NCI-H526 (cell line): ENCODE data around the gene AMIGO3.
A peak's percentile ranks its signal among the peaks of the same experiment; 100 is the strongest.
"Not testable (repeated sequence)": the region's sequence is repeated elsewhere in the genome, so short reads cannot be mapped to it uniquely, and the experiment has no call there.

Source experiments
- DNase-seq, 2 experiments: peaks; one replicate each; lab custom pipeline; 2025; lab: John Stamatoyannopoulos, UW

The AMIGO3 gene

DNA sequence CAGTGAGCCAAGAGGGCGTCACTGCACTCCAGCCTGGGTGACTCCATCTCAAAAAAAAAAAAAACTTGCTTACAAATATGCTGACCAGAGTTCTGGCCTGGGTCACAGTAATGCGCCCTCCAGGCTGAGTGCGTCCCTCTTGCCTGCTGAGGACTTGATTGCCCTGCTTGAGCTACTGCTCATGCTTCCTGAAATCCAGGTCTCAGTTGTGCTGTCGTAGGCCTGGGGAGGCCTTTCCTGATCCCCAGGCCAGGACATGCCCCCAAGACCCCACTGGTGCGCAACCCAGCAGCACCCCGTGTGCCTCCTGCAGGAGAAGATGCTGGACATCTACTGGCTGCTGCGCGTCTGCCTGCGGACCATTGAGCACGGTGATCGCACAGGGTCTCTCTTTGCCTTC is 7.3 kb downstream of the AMIGO3 start:
- DNase-seq, result no peak

DNA sequence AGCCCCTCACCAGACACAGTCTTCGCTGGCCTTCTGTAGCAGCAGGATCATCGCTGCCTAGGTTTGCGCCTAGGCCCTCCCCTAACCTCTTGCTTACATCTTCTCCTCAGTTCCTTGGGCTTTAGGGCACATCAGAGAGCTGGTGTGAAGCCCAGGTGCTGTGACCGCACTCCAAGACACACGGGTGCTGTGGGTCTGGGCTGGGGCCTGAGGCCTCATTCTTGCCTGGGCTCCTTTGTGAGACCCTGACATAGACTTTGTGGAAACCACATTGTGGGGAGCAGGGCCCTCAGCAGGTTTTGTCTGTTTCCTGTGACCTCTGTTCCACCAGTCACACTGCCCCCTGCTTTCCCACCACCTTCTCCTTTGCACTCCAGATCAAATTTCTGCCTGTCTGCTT is 8.0 kb downstream of the AMIGO3 start:
- no peak for DNase-seq

DNA sequence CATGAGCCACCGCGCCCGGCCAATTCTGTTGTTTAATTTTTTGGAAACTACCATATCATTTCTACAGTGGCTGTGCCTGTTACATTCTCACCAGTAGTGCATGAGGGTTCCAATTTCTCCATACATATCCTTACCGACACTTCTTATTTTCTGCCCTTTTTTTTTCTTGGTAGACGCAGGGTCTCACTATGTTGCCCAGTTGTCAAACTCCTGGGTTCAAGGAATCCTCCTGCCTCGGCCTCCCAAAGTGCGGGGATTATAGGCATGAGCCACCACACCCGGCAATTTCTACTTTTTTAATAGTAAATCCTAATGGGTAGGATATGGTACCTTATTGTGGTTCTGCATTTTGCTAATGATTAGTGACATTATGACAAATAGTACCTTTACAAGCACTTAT is 9.6 kb downstream of the AMIGO3 start:
- DNase-seq, result no peak

DNA sequence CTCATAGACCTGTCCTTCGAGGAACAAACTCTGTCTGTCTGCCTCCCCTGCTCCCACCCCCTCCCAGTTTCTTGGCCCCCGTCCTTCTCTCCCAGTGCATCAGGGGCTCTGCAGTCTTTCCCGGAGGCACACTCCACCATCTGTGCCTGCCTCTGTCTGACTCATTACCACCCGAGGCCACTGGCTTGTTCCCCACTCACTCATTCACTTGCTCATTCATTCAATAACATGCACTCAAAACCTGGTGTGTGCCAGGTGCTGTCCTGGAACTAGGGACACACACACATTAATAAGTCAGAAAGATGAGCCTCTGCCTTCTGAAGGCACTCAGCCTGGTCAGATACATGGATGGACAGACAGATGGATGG is 12.4 kb downstream of the AMIGO3 start:
- no peak for DNase-seq

DNA sequence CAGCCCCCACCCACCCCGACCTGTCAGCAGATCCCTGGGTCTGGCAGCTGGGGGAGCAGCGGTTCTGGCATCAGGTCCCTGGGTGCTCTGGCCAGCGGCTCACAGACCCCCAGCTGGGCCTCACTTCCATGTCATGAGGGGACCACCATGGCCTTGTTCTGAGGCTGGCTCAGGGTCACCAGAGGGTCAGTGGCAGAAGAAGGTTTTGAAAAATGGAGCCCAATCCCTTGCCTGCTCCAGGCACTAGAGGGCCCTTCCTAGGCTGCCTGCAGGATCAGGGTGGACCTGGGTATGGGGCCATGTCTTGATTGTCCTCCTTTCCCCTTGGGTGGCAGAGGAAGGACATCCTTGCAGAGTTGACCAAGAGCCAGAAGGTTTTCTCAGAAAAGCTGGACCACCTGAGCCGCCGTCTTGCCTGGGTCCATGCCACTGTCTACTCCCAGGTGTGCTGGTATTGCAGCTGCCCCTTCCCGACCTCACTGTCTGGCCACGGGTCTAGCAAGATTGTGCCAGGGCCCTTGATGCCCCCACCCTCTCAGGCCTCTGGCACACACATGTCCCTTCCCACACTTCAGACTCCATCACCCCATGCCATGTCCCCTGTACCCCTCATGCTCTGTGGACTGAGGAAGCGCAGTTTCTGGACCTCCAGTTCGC is 12.9 kb downstream of the AMIGO3 start:
- no peak for DNase-seq

DNA sequence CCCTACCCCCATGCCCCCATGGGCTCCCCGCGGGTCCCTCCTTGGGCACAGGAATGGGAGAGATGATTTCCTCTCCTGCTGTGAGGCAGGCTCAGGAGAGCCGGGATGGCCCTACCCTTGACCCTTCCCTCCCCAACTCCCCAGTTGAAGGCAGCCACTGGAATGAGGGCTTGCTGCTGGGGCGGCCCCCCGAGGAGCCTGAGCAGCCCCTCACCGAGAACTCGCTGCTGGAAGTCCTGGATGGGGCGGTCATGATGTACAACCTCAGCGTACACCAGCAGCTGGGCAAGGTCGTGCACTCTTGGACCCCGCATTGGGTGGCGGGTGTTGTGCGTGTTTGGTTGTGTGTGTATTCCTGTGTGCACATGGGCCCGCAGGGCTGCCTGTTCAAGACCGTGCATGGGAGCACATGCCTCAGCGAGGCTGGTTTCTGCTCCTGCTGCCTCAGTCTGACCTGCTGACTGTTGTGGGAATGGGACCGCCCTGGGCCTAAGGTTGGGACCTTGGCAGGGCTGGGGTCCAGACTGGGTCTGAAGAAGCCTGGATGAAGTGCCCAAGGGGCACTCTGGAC is 14.0 kb downstream of the AMIGO3 start:
- no peak for DNase-seq

DNA sequence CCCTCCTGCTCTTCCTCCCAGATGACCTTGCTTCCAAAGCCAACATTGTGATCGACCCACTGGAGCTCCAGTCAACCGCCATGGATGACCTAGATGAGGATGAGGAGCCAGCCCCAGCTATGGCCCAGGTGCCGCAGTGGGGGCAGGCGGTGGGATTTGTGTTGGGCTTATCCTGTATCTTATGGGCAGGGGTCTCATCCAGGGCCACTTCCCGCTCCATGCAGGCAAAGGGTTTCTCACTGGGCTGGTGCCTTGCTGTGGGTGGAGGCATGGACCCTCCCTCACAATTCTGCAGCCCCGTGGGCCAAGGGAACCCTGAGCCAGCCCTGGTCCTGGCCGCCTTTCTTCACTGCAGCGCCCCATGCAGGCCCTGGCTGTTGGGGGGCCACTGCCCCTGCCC is 14.9 kb downstream of the AMIGO3 start:
- DNase-seq, result no peak

DNA sequence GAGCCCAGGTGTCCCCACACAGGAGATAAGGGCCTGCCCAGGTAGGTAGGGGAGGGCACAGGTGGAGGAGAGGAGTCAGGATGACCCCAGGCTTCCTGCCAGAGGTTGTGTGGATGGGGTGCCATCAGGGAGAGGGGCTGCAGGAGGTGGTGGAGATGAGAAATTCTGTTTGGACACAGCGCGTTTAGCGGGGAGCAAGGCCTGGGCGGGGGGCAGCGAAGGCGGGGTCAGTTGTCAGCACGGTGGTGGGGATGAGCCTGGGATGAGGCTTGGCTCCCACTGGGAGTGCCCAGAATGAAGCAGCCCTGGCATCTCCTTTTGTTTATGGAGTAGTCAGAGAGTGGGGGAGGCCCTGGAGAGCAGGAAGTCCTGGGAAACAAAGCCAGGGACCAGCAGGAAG is 15.5 kb downstream of the AMIGO3 start:
- DNase-seq, result no peak

DNA sequence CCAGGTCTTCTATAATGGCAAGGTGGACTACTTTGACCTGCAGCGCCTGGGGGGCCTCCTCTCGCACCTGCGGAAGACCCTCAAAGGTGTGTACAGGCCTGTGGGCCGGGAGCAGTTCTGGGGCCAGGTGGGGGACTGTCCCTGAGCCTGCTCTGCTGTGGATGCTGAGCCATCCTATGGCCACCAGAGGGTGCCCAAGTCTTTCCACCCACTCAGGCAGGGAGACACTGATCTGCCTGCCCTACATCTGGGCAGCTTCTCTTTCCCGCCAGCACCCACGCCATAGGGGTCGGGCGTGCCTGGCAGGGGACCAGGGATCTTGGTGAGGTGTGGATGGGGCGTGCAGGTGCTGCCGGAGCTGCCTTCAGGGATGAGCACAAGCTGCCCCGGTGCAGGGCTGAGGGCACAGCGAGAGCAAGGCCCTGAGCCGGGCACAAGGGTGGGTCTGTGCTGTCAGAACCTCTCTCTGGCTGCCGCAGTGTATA is 16.0 kb downstream of the AMIGO3 start:
- peak; percentile 22 to 79 for DNase-seq

DNA sequence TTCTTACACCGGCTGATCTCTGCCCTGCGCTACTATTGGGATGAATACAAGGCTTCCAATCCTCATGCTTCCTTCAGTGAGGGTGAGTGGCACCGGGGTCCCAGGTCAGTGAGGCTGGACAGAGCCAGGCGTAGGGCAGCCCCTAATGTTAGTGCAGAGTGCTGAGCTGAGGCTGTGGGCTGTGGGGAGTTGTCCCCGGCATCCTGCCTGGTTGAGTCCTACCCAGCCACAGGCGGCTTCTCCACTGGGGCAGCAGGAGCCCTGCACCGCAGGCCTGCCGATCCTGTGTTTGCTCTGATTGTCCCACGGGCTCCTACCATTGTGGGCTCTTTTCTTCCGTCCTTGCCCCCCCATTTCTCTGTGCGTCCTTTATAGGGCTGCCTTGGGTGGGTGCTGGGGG is 16.8 kb downstream of the AMIGO3 start:
- no peak for DNase-seq

DNA sequence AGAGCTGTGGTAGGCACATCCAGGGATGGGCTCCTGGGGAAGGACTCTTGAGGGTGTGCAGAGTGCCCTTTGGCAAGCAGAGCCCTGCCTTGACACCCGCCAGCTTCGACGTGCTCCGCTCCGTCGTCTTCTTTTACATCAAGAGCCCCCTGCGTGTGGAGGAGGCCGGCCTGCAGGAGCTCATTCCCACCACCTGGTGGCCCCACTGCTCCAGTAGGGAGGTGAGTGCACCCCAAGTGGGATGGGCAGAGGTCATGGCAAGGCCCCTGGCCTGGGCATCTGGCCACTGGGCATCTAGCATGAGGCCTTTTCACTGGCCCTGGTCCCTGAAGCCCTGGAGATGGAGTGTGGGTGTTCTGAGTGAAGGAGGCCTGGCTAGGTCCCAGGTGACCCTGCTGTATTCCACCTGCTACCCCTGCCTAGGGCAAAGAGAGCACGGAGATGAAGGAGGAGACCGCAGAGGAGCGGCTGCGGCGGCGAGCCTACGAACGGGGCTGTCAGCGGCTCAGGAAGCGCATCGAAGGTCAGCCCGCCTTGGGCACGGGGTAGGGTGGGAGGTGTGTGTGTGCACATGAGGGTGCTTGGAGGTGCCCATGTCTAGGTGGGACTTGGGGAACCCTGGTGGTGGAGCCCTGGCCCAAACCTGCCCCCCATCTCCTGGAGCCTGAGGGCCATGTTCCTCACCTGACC is 18.0 kb downstream of the AMIGO3 start:
- DNase-seq, result no peak

DNA sequence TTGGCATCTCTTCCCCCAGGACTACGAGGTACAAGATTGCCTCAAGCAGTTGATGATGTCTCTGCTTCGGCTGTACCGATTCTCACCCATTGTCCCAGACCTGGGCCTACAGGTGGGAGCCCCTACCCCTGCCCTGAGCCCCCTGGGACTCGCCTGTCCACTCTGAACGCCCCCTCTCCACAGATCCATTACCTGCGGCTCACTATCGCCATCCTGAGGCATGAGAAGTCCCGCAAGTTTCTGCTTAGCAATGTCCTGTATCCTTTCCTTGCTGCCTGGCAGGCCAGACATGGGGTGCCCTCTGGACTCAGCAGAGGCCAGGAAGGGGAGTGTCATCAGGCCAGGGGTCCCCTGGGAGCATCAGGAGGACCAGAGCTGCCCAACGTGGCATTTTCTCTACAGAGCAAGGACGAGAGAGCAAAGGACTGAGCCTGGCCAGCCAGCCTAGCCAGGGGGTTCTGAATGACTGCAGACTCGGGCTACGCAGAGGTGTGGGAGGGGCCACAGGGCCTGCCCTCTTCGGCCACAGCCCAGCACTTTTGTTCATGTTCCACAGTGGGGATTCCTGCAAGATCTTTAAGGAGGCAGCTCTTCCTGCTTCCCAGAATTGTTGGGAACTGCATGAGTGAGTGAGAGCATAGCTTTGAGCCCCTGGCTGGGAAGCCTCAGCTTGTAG is 18.9 kb downstream of the AMIGO3 start:
- no peak for DNase-seq

DNA sequence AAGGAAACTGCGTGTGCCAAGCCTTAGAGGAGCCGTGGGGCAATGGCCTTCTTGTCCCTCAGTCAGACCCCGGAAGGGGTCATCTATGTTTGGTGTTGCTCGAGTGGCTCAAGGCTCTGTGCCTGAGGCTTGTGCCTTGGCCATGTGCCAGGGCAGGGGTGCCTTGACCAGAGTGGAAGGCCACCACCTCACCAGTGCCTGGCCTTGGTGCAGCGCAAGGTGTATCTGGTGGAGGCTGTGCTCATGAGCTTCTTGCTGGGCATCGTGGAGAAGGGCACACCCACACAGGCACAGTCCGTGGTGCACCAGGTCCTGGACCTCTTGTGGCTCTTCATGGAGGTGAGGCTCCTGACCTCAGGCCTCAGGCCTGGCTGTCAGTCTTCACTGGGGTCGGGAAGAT is 19.5 kb downstream of the AMIGO3 start:
- DNase-seq, result no peak

DNA sequence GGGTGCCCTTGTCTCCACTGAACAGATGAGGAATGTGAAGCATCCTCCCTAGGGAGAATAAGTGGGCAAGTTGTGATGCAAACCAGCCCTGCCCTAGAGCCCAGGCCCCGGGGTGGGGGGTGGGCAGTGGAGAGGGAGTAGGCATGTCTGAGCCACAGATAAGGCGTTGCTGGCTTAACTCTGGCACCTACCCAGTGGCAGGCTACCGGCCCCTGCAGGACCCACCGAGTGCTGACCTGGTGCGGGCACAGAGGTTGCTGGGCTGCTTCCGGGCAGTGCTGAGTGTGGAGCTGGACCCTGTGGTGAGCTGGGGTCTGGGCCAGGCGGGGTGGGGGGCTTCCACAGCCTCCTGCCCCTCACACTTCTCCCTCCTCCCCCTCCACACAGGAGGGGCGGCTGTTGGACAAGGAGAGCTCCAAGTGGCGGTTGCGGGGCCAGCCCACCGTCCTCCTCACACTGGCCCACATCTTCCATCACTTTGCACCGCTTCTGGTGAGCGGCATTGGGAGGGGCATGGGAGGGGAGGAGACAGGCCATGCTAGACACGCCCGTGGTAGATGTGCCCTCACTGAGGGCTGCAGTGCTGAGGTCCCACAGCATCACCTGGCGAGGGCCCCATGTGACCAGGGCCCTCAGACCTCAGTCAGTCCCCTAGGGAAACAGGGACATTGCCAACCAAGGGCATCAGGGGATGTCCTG is 20.1 kb downstream of the AMIGO3 start:
- peak in 1 of 2 experiments; percentile 13 for DNase-seq

DNA sequence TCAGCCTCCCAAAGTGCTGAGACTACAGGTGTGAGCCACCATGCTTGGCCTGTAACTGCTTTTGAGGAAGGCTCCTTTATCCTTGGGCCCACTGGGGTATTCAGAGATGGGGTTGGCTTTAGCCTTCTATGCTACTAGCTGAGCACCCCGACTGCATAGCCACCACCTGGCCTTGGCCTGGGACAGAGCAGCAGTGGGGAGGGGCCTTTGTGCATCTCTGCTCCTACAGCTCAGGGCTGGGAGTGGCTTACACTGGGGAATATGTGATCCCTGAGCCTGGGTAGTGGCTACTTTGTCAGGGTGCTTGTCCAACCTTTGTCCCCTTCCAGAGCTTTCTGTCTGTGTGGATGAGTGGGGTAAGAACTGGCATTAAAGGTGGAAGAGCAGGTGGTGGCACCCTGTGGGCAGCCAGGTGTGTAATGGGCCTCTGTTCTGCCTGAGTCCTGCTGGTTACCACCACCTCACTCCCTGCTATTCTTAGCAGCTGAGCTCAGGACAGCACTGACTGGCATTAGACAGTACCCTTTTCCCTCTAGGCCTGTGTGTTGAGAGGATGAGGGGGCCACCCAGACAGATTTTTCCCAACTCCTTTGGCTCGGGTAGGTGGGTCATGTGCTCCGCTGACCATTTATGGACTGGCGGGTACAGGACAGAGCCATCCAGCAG is 24.0 kb downstream of the AMIGO3 start:
- DNase-seq, result not testable (repeated sequence)

DNA sequence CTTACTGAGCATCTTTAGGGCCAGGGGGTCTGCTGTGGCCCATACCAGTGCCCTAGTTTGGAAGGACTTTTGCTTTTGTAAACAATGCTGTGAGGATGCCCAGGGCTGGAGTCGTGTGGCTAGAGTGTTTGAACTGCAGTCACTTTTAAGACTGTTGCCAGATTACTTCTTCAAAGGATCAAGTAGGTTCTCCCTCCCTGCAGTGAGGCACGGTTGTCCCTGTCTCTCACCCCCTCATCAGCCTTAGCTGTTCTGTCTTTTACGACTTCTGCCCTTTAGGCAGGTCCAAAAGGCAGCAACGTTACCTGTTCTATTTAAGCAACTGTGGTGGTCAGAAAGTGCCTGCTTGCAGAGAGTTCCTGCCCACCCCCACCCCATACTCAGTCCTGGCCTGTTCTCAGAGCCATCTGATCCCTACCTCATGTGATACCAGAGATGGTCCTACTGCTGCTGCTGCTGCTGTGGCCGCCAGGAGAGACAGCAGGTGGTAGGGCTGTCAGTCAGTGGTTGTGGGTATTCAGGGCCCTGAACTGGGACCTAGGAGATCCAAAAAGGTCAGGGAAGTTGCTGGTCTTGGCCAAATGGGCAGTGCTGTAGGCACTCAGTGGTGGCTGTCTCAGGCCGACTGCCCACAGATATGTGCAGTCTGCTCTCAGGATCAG is 24.9 kb downstream of the AMIGO3 start:
- not testable (repeated sequence) for DNase-seq

DNA sequence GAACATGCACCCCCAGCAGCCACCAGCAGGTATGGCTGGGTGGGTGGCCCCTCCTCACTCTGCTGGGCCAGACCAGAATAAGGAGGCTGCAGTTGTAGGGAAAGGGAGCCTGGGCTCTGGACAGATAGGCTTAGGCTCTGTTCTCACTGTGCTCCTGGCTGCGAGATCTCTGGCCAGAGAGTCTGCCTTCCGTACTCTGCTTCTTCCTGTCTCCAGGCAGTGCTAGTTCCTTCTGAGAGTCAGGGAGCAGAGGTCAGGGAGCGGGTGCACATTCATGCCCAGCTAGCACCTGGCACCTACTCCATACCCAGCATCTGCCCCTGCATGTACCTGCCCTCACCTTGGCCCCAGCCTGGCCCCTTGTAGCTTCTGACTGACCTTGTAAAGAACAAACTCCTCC is 28.0 kb downstream of the AMIGO3 start:
- not testable (repeated sequence) for DNase-seq

DNA sequence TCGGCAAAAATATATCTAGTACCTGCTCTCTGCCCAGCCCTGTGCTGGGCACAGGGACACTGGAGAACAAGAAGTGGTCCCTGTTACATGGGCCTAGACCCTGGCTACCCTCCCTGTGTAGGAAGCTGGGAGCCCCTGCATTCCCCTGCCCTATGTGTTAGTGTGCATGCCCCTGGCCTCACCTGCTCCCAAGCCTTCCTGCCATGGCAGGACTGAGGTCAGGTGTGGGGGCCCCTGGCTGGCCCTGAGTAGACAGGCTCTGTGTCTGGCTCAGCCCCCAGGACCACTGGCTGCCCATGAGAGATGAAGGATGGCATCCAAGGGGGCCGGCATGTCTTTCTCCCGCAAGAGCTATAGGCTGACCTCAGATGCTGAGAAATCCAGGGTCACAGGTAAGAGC is 28.6 kb downstream of the AMIGO3 start:
- not testable (repeated sequence) for DNase-seq

DNA sequence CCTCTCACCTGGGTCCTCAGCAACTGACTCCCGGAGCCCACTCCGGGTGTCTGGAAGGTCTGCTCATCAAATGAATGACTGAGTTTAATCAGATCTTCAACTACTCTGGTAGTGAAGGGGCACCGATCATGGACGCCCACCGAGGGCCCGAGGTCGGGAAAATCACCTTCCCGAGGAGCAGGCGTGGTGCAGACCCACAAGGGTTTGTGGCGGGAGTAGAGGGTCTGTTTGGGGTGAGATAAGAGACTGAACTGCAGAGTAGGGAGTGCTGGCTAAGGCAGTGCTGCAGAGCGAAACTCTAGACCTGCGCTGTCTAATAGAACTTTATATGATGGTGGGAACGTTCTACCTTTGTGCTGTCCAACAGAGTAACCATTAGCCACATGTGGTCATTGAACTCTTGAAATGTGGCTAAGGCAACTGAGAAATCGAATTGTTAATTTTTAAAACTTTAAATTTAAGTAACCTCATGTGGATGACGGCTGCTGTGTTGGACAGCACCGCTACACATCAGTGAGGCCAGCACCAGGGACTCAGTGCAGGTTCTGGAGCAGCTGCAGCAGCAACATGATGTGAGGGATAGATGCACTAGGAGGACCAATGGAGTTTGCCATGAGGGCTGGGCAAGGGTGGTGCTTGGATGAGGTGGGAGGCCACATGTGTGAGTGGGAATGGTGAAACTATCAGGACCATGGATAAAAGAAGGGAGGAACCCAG is 29.4 kb downstream of the AMIGO3 start:
- not testable (repeated sequence) for DNase-seq
